ENCODE results near the gene PMVK.

DNA sequence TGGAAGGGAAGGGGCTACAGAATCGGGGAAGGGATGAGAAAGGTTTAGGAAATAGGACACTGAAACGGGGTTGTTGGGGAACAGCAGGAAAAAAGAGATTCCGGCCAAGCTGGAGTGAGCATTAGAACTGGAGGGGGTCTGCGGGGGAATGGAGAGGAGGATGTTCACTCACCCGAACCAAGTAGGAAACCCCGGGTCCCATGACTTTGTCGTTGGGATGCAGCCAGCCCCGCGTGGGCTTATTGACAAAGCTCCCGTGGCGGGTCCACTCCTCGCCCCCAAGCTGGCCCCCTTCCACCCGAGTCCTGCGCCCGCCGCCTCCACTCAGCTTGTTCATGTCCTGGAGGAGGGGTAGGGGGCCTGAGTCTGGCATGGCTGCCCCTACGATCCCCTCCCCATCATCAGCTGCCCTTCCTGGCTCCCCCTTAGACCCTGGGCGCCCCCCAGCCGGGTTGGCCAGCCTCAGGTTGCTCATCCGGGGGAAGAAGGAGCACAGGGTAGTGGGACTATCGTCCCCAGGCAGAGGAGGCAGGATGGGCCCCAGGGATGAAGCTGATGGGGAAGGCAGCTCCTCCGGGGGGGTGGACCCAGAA lies 33.4 kb upstream of the PMVK start:
- TF ChIP-seq CTCF (conservative IDR thresholded peaks at IDR 0.05; ENCODE audit: low read depth, low read length) (no peak), FOS (IDR thresholded peaks at IDR 0.05; ENCODE audit: low read depth, low read length) (no peak), MAFK (IDR thresholded peaks at IDR 0.05; ENCODE audit: low read depth, low read length) (no peak), SMC3 (IDR thresholded peaks at IDR 0.05; ENCODE audit: low read depth, low read length) (no peak), MXI1 (IDR thresholded peaks at IDR 0.05; ENCODE audit: borderline replicate concordance, low read depth, low read length) (0 out of 2 replicates have a peak, but pooled peaks have one; percentile 13), RAD21 (IDR thresholded peaks at IDR 0.05; ENCODE audit: low read length) (no peak), RCOR1 (IDR thresholded peaks at IDR 0.05; ENCODE audit: insufficient replicate concordance, low read length) (no peak)
- TF ChIP-seq, protein P1, sequence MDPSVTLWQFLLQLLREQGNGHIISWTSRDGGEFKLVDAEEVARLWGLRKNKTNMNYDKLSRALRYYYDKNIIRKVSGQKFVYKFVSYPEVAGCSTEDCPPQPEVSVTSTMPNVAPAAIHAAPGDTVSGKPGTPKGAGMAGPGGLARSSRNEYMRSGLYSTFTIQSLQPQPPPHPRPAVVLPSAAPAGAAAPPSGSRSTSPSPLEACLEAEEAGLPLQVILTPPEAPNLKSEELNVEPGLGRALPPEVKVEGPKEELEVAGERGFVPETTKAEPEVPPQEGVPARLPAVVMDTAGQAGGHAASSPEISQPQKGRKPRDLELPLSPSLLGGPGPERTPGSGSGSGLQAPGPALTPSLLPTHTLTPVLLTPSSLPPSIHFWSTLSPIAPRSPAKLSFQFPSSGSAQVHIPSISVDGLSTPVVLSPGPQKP (IDR thresholded peaks at IDR 0.05; ENCODE audit: borderline replicate concordance, low read depth, low read length): no peak

Measured in IMR-90 (cell line).